HEK293 (cell line): Measurements from ENCODE around the gene SORL1.

Source experiments
- CTCF ChIA-PET: fragments of 350-600 bp; formaldehyde crosslinking; extraction: SDS; loops from one replicate; lab custom pipeline; 2021; ENCODE audit warnings: antibody characterized with exemption; lab: Yijun Ruan, JAX
- POLR2A ChIA-PET: fragments of 300-600 bp; formaldehyde crosslinking; extraction: SDS; loops from one replicate; lab custom pipeline; 2020; ENCODE audit warnings: antibody characterized with exemption, inconsistent platforms; lab: Yijun Ruan, JAX
- H3K27ac ChIP-seq: fragments of 200-500 bp; sonication (Bioruptor generic); 2 replicates; pipeline ENCODE4 v1.5.1; 2014; ENCODE audit warnings: low read depth, low read length, control low read depth, inconsistent platforms; ENCODE audit errors: extremely low read depth
- H3K36me3 ChIP-seq, 2 experiments: fragments of 200-500 bp in 1 of 2; sonication (Bioruptor generic) in 1 of 2; 1 replicate in 1 of 2; 2 replicates in 1 of 2; pipeline ENCODE4 v1.5.1; 2014 to 2017; ENCODE audit warnings: inconsistent platforms in 2 of 2, low read length in 2 of 2; ENCODE audit not compliant: control insufficient read depth in 2 of 2, insufficient read depth in 1 of 2
- H3K4me1 ChIP-seq: fragments of 200-500 bp; sonication (Bioruptor generic); 2 replicates; pipeline ENCODE4 v1.5.1; 2014; ENCODE audit warnings: mild to moderate bottlenecking, low read length, inconsistent platforms; ENCODE audit not compliant: control insufficient read depth, insufficient read depth
- H3K4me3 ChIP-seq: 2 replicates; pipeline ENCODE4 v1.5.1; 2011; ENCODE audit warnings: low read depth, mild to moderate bottlenecking, control low read depth, low read length, moderate library complexity
- H3K9me3 ChIP-seq: fragments of 200-500 bp; sonication (Bioruptor generic); 2 replicates; pipeline ENCODE4 v1.5.1; 2014; ENCODE audit warnings: low read depth, low read length, inconsistent platforms; ENCODE audit not compliant: control insufficient read depth, insufficient read depth
- KLF9 ChIP-seq: fragments of 450-650 bp; formaldehyde crosslinking; IDR thresholded peaks from 2 replicates; pipeline ENCODE4 v1.5.1; 2016; ENCODE audit warnings: missing biosample characterization, missing genetic modification characterization, low read depth
- SETDB1 ChIP-seq: IDR thresholded peaks from one replicate; pipeline ENCODE4 v1.6.1; 2017; ENCODE audit warnings: mild to moderate bottlenecking, low read length, moderate library complexity, mixed read lengths; ENCODE audit not compliant: insufficient read length
- TSHZ1 ChIP-seq: fragments of 450-650 bp; formaldehyde crosslinking; IDR thresholded peaks from 2 replicates; pipeline ENCODE4 v1.5.1; 2016; ENCODE audit warnings: missing biosample characterization, missing genetic modification characterization, borderline replicate concordance
- ZBTB11 ChIP-seq: fragments of 450-650 bp; formaldehyde crosslinking; conservative IDR thresholded peaks from 2 replicates; pipeline ENCODE4 v1.5.1; 2016; ENCODE audit warnings: low read depth, missing biosample characterization, missing genetic modification characterization
- ZBTB26 ChIP-seq: fragments of 450-650 bp; formaldehyde crosslinking; optimal IDR thresholded peaks from 2 replicates; pipeline ENCODE3; 2016; ENCODE audit warnings: missing biosample characterization, mild to moderate bottlenecking, missing genetic modification characterization
- ZBTB44 ChIP-seq: fragments of 450-650 bp; IDR thresholded peaks from 2 replicates; pipeline ENCODE4 v1.5.1; 2018; ENCODE audit warnings: missing biosample characterization, mild to moderate bottlenecking, missing genetic modification characterization
- ZEB2 ChIP-seq: fragments of 450-650 bp; formaldehyde crosslinking; IDR thresholded peaks from 2 replicates; pipeline ENCODE4 v1.5.1; 2016; ENCODE audit warnings: missing biosample characterization, missing genetic modification characterization
- ZNF10 ChIP-seq: fragments of 450-650 bp; formaldehyde crosslinking; IDR thresholded peaks from 2 replicates; pipeline ENCODE4 v1.5.1; 2017; ENCODE audit warnings: missing biosample characterization, missing genetic modification characterization
- ZNF155 ChIP-seq: fragments of 450-650 bp; formaldehyde crosslinking; IDR thresholded peaks from 2 replicates; pipeline ENCODE4 v1.5.1; 2016; ENCODE audit warnings: missing biosample characterization, missing genetic modification characterization
- ZNF214 ChIP-seq: fragments of 450-650 bp; formaldehyde crosslinking; IDR thresholded peaks from 2 replicates; pipeline ENCODE4 v1.5.1; 2017; ENCODE audit warnings: missing biosample characterization, mild to moderate bottlenecking, missing genetic modification characterization, borderline replicate concordance
- ZNF292 ChIP-seq: fragments of 450-650 bp; formaldehyde crosslinking; IDR thresholded peaks from 2 replicates; pipeline ENCODE4 v1.5.1; 2016; ENCODE audit warnings: low read depth, missing biosample characterization, missing genetic modification characterization, borderline replicate concordance
- ZNF324 ChIP-seq: fragments of 450-650 bp; formaldehyde crosslinking; IDR thresholded peaks from 2 replicates; pipeline ENCODE4 v1.5.1; 2016; ENCODE audit warnings: missing biosample characterization, missing genetic modification characterization
- ZNF37A ChIP-seq: fragments of 450-650 bp; IDR thresholded peaks from 2 replicates; pipeline ENCODE4 v1.5.1; 2018; ENCODE audit warnings: missing biosample characterization, missing genetic modification characterization
- ZNF404 ChIP-seq: fragments of 450-650 bp; formaldehyde crosslinking; IDR thresholded peaks from 2 replicates; pipeline ENCODE4 v1.5.1; 2017; ENCODE audit warnings: missing biosample characterization, missing genetic modification characterization
- ZNF518A ChIP-seq: fragments of 450-650 bp; formaldehyde crosslinking; conservative IDR thresholded peaks from 2 replicates; pipeline ENCODE4 v1.5.1; 2016; ENCODE audit warnings: low read depth, missing biosample characterization, missing genetic modification characterization
- ZNF610 ChIP-seq: fragments of 450-650 bp; formaldehyde crosslinking; IDR thresholded peaks from 2 replicates; pipeline ENCODE4 v1.5.1; 2016; ENCODE audit warnings: missing biosample characterization, missing genetic modification characterization, borderline replicate concordance
- ZNF664 ChIP-seq: fragments of 450-650 bp; formaldehyde crosslinking; IDR thresholded peaks from 2 replicates; pipeline ENCODE4 v1.5.1; 2016; ENCODE audit warnings: missing biosample characterization, missing genetic modification characterization
- ZNF837 ChIP-seq: fragments of 450-650 bp; formaldehyde crosslinking; IDR thresholded peaks from 2 replicates; pipeline ENCODE4 v1.5.1; 2016; ENCODE audit warnings: missing biosample characterization, missing genetic modification characterization

Gene SORL1

GRCh38 chr11:121497176-121497998, 45.3 kb downstream of the SORL1 start (continued):
- TF ChIP-seq ZBTB44, result no peak
- TF ChIP-seq SETDB1, result no peak

- Histone ChIP-seq H3K4me1 (no peaks in the 10 kb centered on the region), H3K36me3 (peaks cover 0 to 15% of the 10 kb centered on the region in 2 experiments; a peak in 1 of 3 replicates), H3K27ac (no peak overlapping the region), H3K4me3 (no peak overlapping the region), H3K9me3 (no peaks in the 10 kb centered on the region)
- ChIA-PET POLR2A (no interaction called here), CTCF (interaction anchor here (0.6 kb wide), 1 partner anchor 93 kb away, joined by 3 read pairs; no protein-coding TSS in a partner anchor)
- TF ChIP-seq ZNF214 (tag by site-specific recombination), result no peak
- no peak for TF ChIP-seq KLF9 (tag by site-specific recombination)
- no peak for TF ChIP-seq ZBTB26 (tag by site-specific recombination)
- TF ChIP-seq TSHZ1 (tag by site-specific recombination), result no peak
- no peak for TF ChIP-seq ZBTB11
- no peak for TF ChIP-seq ZNF10 (tag by site-specific recombination)
- no peak for TF ChIP-seq ZNF155
- TF ChIP-seq ZNF37A (tag by site-specific recombination), result no peak
- TF ChIP-seq ZNF292 (tag by site-specific recombination), result no peak
- no peak for TF ChIP-seq ZNF610 (tag by site-specific recombination)
- no peak for TF ChIP-seq ZNF664 (tag by site-specific recombination)
- no peak for TF ChIP-seq ZNF404 (tag by site-specific recombination)
- TF ChIP-seq ZNF837 (tag by site-specific recombination), result no peak
- no peak for TF ChIP-seq ZNF324 (tag by site-specific recombination)
- no peak for TF ChIP-seq ZEB2
- no peak for TF ChIP-seq ZNF518A (tag by site-specific recombination)
Observed at GRCh38 chr11:121499405-121499804, 47.3 kb downstream of the SORL1 start.
